OCI-LY1 (cell line): Measurements from ENCODE around the gene CANT1.

Source experiments
- EZH2 ChIP-seq: fragments of 200-600 bp; sonication (generic), shearing (Covaris generic); IDR thresholded peaks from 2 replicates; pipeline ENCODE4 v1.8.0; 2017; ENCODE audit warnings: borderline replicate concordance, mixed run types, mild to moderate bottlenecking, antibody characterized with exemption, low read length, moderate library complexity, mixed read lengths
- TF ChIP-seq, protein P1 (sequence below): fragments of 200-600 bp; sonication (generic), shearing (Covaris generic); IDR thresholded peaks from 2 replicates; pipeline ENCODE4 v1.5.1; 2017; ENCODE audit warnings: mild to moderate bottlenecking, antibody characterized with exemption, low read length, moderate library complexity, mixed read lengths

DNA sequence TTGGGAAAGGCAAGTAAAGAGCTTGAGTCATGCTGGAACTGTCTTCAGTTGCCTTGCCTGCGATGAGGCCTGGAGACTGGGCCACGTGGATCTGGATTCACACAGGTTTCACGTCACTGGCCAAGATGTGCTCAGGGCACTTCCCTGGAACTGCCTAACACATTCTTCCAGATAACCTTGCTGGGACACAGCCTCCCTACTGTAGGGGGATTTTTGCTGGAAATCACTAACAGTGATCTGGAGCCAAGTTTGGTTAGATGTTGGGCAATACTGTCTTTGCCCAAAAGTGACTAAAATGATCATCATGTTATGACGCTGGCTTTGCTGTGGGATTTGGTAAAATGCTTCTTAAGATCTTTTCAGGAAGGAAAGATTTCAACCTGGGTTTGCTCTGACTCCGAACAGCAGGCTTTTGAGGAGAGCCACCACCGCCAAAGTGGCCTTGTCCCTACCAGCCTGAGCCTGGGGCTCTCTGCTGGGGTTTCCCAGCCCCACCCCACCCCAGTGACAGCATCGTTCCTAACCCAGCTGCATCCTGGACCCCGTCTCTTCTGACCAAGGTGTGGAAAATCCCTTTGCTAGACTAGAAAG lies 29.1 kb upstream of the CANT1 start:
- TF ChIP-seq, protein P1, sequence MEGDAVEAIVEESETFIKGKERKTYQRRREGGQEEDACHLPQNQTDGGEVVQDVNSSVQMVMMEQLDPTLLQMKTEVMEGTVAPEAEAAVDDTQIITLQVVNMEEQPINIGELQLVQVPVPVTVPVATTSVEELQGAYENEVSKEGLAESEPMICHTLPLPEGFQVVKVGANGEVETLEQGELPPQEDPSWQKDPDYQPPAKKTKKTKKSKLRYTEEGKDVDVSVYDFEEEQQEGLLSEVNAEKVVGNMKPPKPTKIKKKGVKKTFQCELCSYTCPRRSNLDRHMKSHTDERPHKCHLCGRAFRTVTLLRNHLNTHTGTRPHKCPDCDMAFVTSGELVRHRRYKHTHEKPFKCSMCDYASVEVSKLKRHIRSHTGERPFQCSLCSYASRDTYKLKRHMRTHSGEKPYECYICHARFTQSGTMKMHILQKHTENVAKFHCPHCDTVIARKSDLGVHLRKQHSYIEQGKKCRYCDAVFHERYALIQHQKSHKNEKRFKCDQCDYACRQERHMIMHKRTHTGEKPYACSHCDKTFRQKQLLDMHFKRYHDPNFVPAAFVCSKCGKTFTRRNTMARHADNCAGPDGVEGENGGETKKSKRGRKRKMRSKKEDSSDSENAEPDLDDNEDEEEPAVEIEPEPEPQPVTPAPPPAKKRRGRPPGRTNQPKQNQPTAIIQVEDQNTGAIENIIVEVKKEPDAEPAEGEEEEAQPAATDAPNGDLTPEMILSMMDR, result no peak
- TF ChIP-seq EZH2, result no peak
